Upper lobe of left lung (tissue), 6 donors: ENCODE data around the gene NDST3. TPM values are rescaled to one million over a fixed set of nuclear protein-coding genes. Genes with fewer than 3 reads are reported as not detected.

Experiments
- ATAC-seq, 2 donors: fragments of 200-7000 bp; cut with Tn5 transposase; one replicate each; pipeline ENCODE4 v1.9.1; 2022; ENCODE audit warnings: mild to moderate bottlenecking in 2 of 2, moderate library complexity in 2 of 2; ENCODE audit not compliant: low FRiP score in 2 of 2
- DNase-seq, 2 donors: peaks; one replicate each; pipeline ENCODE4 v3.0.0-alpha.2; 2019 to 2020
- H3K27ac ChIP-seq, 4 donors: fragments of 200-600 bp; sonication (generic); one replicate each; pipeline ENCODE4 v1.5.1; 2016 to 2019
- H3K27me3 ChIP-seq, 4 donors: fragments of 200-600 bp; sonication (generic); one replicate each; pipeline ENCODE4 v1.5.1; 2017 to 2019
- H3K36me3 ChIP-seq, 4 donors: fragments of 200-600 bp; sonication (generic); one replicate each; pipeline ENCODE4 v1.5.1; 2016 to 2019
- H3K4me1 ChIP-seq, 4 donors: fragments of 200-600 bp; sonication (generic); one replicate each; pipeline ENCODE4 v1.5.1; 2018 to 2019
- H3K4me3 ChIP-seq, 4 donors: fragments of 200-600 bp; sonication (generic); one replicate each; pipeline ENCODE4 v1.5.1; 2017 to 2019; ENCODE audit warnings: mild to moderate bottlenecking in 2 of 4, moderate library complexity in 1 of 4
- H3K9me3 ChIP-seq, 4 donors: fragments of 200-600 bp; sonication (generic); one replicate each; pipeline ENCODE4 v1.5.1; 2018 to 2019
- EP300 ChIP-seq, 4 donors: sonication (generic); formaldehyde crosslinking; IDR thresholded peaks; one replicate each; pipeline ENCODE4 v1.5.1; 2017; ENCODE audit warnings: antibody characterized with exemption in 4 of 4, control low read depth in 2 of 4
- POLR2A ChIP-seq, 4 donors: fragments of 450-650 bp; IDR thresholded peaks; one replicate each; pipeline ENCODE4 v1.5.1; 2016 to 2017; ENCODE audit warnings: antibody characterized with exemption in 4 of 4, mild to moderate bottlenecking in 2 of 4
- POLR2AphosphoS5 ChIP-seq, 2 donors: sonication (generic); formaldehyde crosslinking; IDR thresholded peaks; one replicate each; pipeline ENCODE4 v1.5.1; 2017; ENCODE audit warnings: antibody characterized with exemption in 2 of 2
- WGBS, 2 donors: methylation state at CpG; one replicate each; pipeline ENCODE4 v1.1.5; 2017 to 2018; 5-methylcytosine and 5-hydroxymethylcytosine counted together
- total RNA-seq, 6 donors: library from RNA; depleted of rRNA in 4 of 6; stranded (reverse); fragments of >200 nt in 4 of 6; gene quantifications; one replicate each; pipeline versions ENCODE4 v1.1.0 to v1.2.1, GENCODE V29; 2016 to 2021
- TF ChIP-seq, protein P1 (sequence below), 6 experiments: fragments of 450-650 bp in 4 of 6; fragments of 200-600 bp in 2 of 6; sonication (generic) in 2 of 6; IDR thresholded peaks; one replicate each; pipeline ENCODE4 v1.5.1; 2016 to 2019; ENCODE audit warnings: antibody characterized with exemption in 6 of 6
- donor health status: DM: no; HTN: no; CAD: no; lungs with moderate emphysema.
- donor health status: DM: no; HTN: yes; CAD: no; lungs with severe emphysema.

Gene NDST3
- total RNA-seq, 6 donors from 2014 or later = 0.11 to 0.13 TPM; not detected in 4

DNA sequence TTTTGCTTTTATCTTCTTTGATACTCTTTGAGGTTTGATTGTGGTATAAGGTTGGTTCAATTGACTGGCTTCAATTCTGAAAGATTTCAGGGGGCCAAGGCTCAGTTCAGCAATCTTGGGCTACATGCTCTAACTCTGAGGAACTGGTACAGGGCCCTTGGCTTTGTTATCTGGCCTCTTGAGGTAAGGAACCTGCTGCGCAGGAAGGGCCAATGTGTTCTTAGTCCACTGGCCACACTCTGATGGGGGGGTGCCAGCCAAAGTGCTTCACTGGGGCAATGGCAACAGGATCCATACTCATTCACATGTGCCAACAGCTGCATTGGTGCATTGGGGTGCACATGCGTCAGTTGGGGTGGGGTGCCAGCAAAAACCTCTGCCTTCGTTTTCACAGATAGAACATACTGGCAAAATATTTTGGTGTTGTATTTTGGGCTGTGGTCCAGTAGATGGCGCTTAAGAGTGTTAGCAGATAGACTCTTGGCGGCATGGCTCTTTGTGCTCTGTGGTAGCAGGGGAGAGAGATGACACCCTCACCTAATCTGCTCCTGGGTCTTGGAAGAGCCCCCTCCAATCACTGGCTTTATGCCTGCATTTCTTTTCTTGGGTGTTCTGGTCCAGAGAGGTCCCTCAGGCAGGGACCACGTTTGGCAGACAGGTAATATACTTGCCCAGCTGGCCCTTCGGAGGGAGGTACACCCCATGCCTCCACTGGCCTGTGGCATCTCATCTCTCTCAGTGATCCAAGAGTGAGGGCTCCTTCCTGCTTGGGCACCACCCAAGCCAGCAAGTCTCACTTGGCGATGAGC lies 42.9 kb downstream of the NDST3 start:
- no peak overlapping the region for H3K4me3 ChIP-seq
- H3K36me3 ChIP-seq = no peaks in the 10 kb centered on the region
- no peaks in the 10 kb centered on the region for H3K27me3 ChIP-seq
- 43 to 69% methylated on average over 7 to 8 of the region's 8 CpGs for WGBS, 2 donors
- H3K27ac ChIP-seq = no peak overlapping the region
- no peaks in the 10 kb centered on the region for H3K9me3 ChIP-seq
- DNase-seq (no peak), ATAC-seq (peak in 1 of 2 donors; percentile 19)
- TF ChIP-seq, protein P1, sequence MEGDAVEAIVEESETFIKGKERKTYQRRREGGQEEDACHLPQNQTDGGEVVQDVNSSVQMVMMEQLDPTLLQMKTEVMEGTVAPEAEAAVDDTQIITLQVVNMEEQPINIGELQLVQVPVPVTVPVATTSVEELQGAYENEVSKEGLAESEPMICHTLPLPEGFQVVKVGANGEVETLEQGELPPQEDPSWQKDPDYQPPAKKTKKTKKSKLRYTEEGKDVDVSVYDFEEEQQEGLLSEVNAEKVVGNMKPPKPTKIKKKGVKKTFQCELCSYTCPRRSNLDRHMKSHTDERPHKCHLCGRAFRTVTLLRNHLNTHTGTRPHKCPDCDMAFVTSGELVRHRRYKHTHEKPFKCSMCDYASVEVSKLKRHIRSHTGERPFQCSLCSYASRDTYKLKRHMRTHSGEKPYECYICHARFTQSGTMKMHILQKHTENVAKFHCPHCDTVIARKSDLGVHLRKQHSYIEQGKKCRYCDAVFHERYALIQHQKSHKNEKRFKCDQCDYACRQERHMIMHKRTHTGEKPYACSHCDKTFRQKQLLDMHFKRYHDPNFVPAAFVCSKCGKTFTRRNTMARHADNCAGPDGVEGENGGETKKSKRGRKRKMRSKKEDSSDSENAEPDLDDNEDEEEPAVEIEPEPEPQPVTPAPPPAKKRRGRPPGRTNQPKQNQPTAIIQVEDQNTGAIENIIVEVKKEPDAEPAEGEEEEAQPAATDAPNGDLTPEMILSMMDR (IDR thresholded peaks at IDR 0.05) = peak in 1 of 6 experiments; percentile 28
- no peak for TF ChIP-seq POLR2AphosphoS5 (IDR thresholded peaks at IDR 0.05)
- TF ChIP-seq EP300 (IDR thresholded peaks at IDR 0.05) = no peak
- no peaks in the 10 kb centered on the region for H3K4me1 ChIP-seq

DNA sequence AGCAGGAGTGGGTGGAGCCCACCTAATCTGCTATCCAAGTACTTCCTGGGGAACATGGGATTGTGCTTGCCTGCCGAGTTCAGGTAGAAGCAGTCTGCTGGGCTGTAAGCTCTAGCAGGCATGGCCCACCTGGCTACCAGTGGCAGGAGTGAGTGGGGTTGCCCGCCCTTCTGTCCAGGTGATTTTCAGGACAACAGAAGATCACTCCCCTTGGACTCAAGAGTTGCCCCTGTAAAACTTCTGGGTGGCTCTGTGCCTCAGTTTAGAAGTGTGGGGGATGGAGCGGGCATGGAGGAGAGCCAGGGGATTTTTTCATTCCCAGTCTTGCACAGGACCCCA lies 43.5 kb downstream of the NDST3 start:
- 79 to 86% methylated on average over 2 to 3 of the region's 3 CpGs for WGBS, 2 donors
- Histone ChIP-seq H3K36me3 (no peaks in the 10 kb centered on the region), H3K4me3 (no peak overlapping the region), H3K27ac (no peak overlapping the region), H3K27me3 (no peaks in the 10 kb centered on the region), H3K4me1 (no peaks in the 10 kb centered on the region), H3K9me3 (no peaks in the 10 kb centered on the region)
- TF ChIP-seq EP300 (IDR thresholded peaks at IDR 0.05) (no peak), POLR2AphosphoS5 (IDR thresholded peaks at IDR 0.05) (no peak), POLR2A (IDR thresholded peaks at IDR 0.05) (no peak)
- TF ChIP-seq, protein P1 (IDR thresholded peaks at IDR 0.05) = no peak
- ATAC-seq (peak in 1 of 2 donors; percentile 8), DNase-seq (no peak)

DNA sequence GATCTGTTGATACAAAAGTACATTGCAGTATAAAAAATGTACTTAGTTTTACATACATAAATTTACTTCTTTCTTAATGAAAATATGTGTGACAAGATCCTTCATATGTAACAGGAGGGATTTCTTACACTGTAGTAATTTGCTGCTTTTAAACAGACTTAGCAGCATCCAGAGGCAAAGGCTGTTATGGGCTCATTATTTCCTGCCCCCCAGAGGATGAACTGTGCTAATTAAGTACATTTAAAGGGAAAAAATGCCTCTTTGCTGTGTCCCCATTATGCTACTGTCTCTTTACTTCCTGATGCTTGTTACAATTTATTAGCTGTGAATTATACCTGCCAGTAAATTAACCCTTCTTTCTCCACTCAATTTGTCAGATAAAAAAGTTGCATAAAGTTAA lies 47.1 kb downstream of the NDST3 start:
- Histone ChIP-seq H3K9me3 (no peaks in the 10 kb centered on the region), H3K4me3 (no peak overlapping the region), H3K36me3 (no peaks in the 10 kb centered on the region), H3K27me3 (no peaks in the 10 kb centered on the region), H3K27ac (no peak overlapping the region), H3K4me1 (no peaks in the 10 kb centered on the region)
- TF ChIP-seq POLR2A (IDR thresholded peaks at IDR 0.05) = no peak
- TF ChIP-seq, protein P1 (IDR thresholded peaks at IDR 0.05) = no peak
- no peak for TF ChIP-seq POLR2AphosphoS5 (IDR thresholded peaks at IDR 0.05)
- TF ChIP-seq EP300 (IDR thresholded peaks at IDR 0.05) = no peak
- ATAC-seq (no peak), DNase-seq (no peak)

DNA sequence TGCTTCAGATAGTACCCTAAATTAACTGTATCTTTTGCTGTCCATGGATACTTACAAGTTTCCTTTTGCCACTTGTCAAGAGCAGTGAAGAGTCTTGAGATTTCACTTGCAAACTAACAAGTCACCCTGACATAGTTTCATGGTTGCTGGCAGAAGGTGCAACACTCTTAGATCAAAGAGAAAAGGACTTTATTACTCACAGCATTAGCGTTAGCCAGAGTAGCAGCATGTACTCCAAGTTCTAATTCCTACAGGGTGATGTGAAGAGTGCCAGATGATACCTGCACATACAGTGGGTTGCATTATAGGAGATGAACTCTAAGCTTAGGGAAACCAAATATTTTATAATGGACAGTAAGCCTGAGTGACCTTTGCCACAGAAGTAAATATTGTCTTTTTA lies 47.9 kb downstream of the NDST3 start:
- Histone ChIP-seq H3K27ac (no peak overlapping the region), H3K27me3 (no peaks in the 10 kb centered on the region), H3K9me3 (no peaks in the 10 kb centered on the region), H3K36me3 (no peaks in the 10 kb centered on the region), H3K4me3 (no peak overlapping the region), H3K4me1 (no peaks in the 10 kb centered on the region)
- WGBS, 2 donors = 38 to 67% methylated on average over 1 of the region's 1 CpG
- TF ChIP-seq EP300 (IDR thresholded peaks at IDR 0.05) = no peak
- TF ChIP-seq POLR2AphosphoS5 (IDR thresholded peaks at IDR 0.05) = no peak
- no peak for TF ChIP-seq POLR2A (IDR thresholded peaks at IDR 0.05)
- TF ChIP-seq, protein P1 (IDR thresholded peaks at IDR 0.05) = no peak
- ATAC-seq = no peak
- no peak for DNase-seq

DNA sequence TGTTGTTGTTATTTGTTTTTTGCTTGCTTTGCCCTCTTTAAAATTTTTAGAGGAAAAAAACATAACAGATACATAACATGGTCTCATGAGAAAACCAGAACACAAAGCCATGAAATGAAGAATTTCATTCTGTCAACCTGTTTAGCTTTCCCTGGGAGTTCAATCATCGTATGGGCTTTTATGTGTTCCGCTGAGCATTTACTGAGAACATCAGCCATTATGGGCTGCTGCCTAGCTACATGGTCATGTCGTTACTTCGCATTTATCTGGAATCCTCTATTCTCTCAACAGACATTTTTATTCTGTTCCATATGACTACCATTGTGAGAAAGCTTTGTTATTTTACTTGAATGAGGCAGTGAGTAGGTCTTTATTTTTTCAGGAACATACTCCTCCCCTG lies 51.4 kb downstream of the NDST3 start:
- TF ChIP-seq POLR2A (IDR thresholded peaks at IDR 0.05) (no peak), EP300 (IDR thresholded peaks at IDR 0.05) (no peak), POLR2AphosphoS5 (IDR thresholded peaks at IDR 0.05) (no peak)
- TF ChIP-seq, protein P1 (IDR thresholded peaks at IDR 0.05) = no peak
- 92 to 94% methylated on average over 4 of the region's 4 CpGs for WGBS, 2 donors
- ATAC-seq (no peak), DNase-seq (no peak)
- H3K4me3 ChIP-seq = no peak overlapping the region
- H3K36me3 ChIP-seq = no peaks in the 10 kb centered on the region
- H3K27ac ChIP-seq = no peak overlapping the region
- H3K9me3 ChIP-seq = no peaks in the 10 kb centered on the region
- H3K27me3 ChIP-seq = no peaks in the 10 kb centered on the region
- no peaks in the 10 kb centered on the region for H3K4me1 ChIP-seq
